Measurements from ENCODE around the gene TRAF1.

TRAF1 gene

DNA sequence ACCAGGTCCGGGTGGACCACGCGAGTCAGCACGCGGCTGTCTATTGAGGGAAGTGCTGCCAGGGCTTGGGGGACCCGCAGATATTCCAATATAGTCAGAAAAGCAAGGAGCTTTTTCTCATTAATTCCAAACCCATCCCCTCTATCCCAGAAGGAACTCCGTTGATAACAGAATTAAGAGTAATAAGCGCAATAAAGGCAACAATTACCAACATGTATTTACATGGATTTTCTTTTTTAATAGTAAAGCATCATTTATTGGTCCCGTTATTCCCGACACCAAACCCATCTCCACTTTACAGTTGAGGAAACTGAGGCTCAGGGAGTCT, 57.3 kb downstream of the TRAF1 start:
- DNase-seq (ENCODE audit: low read depth) = no peak

GRCh38 chr9:120868676-120869359, 57.8 kb downstream of the TRAF1 start:
- DNase-seq (ENCODE audit: low read depth) = no peak

DNA sequence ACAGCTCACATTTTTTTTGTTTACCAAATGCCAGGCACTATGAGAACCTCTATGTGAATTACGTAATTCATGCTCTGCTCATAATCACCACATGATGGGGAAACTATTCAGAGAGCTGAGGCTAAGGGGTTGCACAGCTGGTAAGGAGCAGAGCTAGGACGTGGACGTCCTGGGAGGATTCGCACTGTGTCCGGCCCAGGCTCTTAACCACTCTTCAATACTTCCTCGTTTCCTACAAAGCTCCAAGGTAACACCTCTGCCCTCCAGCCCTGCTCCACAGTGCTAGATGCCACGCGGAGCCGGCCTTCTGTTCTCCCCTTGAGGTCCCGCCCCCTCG, 58.3 kb downstream of the TRAF1 start:
- DNase-seq (ENCODE audit: low read depth) = no peak

DNA sequence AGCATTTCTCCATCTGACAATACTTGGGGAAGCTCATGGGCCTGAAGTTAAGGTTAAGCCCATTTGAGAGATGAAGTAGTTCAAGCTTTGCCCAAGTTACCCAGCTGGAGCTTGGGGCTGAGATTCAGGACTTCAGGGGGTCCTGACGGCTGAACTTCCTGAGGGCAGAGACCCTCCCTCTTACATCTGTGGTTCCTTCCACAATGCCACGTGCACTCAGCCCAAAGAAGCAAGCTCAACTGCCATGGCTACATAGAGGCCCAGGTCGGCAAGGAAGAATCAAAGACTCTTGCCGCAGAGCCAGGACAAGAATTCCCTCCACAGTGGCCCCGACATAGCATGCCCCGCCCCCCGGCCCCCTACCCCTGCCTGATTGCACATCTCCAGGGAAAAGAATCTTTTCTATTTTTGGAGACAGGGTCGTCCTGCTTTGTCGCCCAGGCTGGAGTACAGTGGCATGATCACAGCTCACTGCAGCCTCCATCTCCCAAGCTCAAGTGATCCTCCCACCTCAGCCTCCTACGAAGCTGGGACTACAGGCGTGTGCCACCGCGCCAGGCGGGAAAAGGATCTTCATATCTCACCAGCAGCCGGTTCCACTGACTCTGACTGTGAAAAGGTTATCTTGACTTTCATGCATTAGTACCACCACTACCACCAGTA, 58.8 kb downstream of the TRAF1 start:
- no peak for DNase-seq (ENCODE audit: low read depth)

GRCh38 chr9:120866651-120867050, 59.9 kb downstream of the TRAF1 start:
- DNase-seq (ENCODE audit: low read depth) = no peak

GRCh38 chr9:120865809-120866208, 60.8 kb downstream of the TRAF1 start:
- no peak for DNase-seq (ENCODE audit: low read depth)

DNA sequence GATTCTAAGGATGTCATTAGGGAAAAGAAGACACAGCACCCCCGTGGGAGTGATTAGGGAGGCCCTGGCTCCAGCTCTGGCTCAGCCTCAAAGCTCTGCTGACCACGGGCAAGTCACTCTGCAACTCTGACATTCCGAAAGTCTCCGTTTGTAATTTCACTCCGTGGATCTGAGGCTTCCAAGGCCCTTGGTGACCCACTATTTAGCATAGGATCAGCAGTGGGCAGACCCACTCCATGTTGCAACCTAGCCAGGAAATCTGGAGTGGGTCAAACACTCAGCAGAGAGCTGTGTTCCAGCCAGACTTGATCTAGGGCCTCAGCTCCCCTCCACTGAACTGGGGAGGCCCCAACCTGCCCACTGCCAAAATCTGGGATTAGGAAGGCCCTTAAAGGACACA, 61.4 kb downstream of the TRAF1 start:
- no peak for DNase-seq (ENCODE audit: low read depth)

GRCh38 chr9:120864719-120865118, 61.9 kb downstream of the TRAF1 start:
- no peak for DNase-seq (ENCODE audit: low read depth)

DNA sequence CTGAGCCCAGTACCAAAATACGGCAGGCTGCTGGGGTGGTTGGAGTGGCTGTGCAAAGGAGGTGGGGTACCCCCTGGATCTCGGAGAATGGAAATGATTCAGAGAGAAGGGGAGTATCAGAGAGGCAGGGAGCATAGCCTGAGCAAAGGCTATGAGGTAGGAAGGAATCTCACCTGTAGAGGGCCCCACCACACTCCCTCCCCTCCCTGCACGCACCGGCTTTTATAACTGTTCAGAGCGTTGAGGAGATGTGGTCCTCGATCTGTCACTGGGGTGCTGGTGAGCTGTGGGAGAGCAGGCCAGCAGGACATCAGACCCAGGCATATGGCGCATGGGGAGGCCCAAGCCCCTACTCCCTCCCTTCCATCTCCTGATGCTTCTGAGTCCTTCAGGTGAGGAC, 62.8 kb downstream of the TRAF1 start:
- no peak for DNase-seq (ENCODE audit: low read depth)

DNA sequence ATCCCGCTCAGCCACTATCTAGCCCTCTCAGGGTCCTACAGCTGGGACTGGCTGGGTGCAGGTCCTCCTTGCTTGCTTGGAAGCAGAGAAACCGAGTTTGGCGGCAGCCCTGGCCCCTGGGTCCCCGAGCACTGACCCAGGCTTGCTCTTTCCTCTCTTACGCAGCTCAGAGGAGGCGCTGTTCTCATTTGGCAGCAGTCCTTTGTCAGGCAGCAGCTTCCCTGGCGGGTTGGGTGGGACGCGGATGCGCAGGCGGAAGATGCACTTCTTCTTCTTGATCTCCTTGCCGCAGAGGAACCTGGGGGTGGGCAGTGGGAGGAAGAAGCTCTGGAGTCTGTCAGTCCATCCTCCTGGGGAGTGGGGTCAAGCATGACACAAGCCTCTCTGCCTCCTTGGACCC, 64.1 kb downstream of the TRAF1 start:
- DNase-seq (ENCODE audit: low read depth) = no peak

GRCh38 chr9:120861935-120862334, 64.7 kb downstream of the TRAF1 start:
- DNase-seq (ENCODE audit: low read depth) = no peak

DNA sequence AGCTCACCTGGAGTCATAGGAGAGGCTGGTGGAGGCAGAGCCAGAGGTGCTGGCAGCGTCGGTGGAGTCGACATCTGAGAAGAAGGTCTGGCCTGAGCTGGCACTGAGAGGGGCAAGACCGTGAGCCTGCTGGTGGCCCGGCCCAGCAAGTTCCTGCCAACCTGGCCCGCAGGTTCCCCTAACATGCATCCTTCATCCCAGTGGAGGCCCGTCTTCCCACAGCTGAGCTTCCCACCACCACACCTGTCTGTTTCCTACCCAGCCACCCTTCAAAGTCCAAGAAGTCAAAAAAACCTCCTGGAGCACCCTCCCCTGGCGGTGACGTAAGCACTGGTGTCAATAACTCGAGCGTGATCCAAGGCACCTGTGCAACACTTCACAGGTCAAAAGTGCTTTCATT, 66.5 kb downstream of the TRAF1 start:
- DNase-seq (ENCODE audit: low read depth) = no peak

- DNase-seq (ENCODE audit: low read depth) = no peak
Observed at GRCh38 chr9:120859361-120859760, 67.2 kb downstream of the TRAF1 start.

GRCh38 chr9:120857902-120858301, 68.7 kb downstream of the TRAF1 start:
- no peak for DNase-seq (ENCODE audit: low read depth)

- no peak for DNase-seq (ENCODE audit: low read depth)
Observed at GRCh38 chr9:120857481-120857880, 69.1 kb downstream of the TRAF1 start.

DNA sequence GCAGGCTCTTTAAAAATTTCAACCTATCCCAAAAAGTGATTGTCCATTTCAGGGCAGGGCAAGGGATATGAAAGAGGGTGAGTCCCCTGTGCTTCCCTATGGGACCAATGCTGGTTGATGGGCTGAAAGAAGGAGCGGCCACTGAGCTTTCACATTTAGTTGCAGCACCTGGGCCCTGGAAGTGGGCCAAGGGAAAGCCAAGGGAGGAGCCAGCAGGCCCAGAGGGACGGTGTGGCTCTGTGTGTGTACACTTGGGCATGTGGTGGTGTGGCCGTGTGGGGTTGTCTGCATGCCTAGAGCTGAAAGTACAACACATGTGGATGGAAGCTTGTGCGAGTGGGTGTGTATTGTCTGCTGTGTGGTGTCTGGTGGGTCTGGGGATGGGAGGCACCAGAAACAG, 69.9 kb downstream of the TRAF1 start:
- no peak for DNase-seq (ENCODE audit: low read depth)

GRCh38 chr9:120855827-120856670, 70.5 kb downstream of the TRAF1 start:
- no peak for DNase-seq (ENCODE audit: low read depth)

DNA sequence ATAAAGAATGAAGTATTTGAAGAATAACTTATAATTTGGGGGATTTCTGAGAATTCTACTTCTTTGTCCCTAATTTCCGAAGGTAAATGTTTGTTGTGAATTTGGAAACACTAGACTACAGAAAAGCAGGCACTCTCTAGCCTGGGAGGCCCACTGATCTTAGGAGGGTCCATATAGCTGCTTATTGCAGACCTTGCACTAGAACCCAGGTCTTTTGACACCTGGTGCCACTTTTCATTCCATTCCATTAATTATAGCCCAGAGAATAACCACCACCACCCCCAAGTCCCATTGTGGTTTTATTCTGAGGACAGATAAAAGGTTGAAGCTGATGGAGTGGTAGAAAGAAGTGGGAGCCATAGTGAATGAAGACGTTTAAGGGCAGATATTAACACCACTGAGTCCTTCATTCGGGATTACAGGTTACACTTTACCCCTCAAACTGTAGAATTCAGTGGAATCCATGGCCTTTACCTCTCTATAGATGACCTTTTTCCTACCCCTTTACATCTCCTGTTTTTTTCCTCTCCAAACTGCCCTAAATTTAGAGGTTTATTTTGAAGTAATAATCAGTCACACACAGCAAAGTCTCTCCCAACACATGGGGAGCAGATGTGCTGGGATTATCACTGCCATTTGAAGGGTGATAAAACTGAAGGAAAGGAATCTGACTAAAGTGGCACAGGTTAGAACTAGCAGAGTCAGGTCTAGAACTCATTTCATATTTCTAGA, 71.8 kb downstream of the TRAF1 start:
- no peak for DNase-seq (ENCODE audit: low read depth)

- DNase-seq (ENCODE audit: low read depth) = no peak
Observed at GRCh38 chr9:120853198-120853597, 73.4 kb downstream of the TRAF1 start.
